ENCODE data around the gene C2orf42.

Gene C2orf42

DNA sequence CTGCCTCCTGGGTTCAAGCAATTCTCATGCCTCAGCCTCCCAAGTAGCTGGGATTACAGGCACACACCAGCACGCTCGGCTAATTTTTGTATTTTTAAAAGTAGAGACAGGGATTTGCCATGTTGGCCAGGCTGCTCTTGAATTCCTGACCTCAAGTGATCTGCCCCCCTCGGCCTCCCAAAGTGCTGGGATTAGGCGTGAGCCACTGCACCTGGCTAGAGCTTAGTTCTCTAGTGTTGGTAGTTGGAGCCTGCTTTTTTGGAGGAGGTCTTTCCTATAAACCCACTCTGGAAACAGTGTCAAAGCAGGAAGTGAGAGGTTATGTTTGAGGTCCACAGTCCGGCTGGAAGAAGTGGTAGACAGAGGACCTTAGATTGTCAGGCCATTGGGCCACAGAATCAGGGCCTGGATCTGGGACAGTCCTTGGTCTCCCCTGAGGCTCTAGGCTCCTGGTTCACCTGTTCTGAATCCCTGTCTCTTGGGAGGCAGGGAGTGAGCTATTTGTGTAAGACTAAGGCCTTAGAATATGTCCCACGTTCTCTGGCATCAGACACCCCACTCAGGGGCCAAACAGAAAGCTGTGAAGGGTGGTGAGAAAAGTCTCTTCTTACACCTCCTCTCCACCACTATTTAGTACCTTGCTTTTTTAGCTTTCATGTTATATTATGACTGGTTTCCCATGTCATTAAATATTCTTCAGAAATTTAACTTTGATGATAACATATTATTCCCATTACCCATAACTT is 69.0 kb downstream of the C2orf42 start:
- no peaks in the 10 kb centered on the region for H3K9me2 ChIP-seq (replicated peaks; ENCODE audit: control insufficient read depth, low read length)
- H3K36me3 ChIP-seq (ENCODE audit: control insufficient read depth, low read length): no peaks in the 10 kb centered on the region
- H3K9me3 ChIP-seq (ENCODE audit: control insufficient read depth, insufficient read depth, low read length): no peaks in the 10 kb centered on the region
- peaks cover 98% of the 10 kb centered on the region for H3K4me1 ChIP-seq (ENCODE audit: control insufficient read depth, low read length)
- H3K79me2 ChIP-seq (ENCODE audit: control insufficient read depth, low read length): no peaks in the 10 kb centered on the region
- peak overlapping the region; percentile 43 for H3K4me3 ChIP-seq (ENCODE audit: low read length)
- H3K27ac ChIP-seq (ENCODE audit: low read depth, low read length): peak overlapping the region; percentile 96
- no peak for TF ChIP-seq EZH2phosphoT487 (IDR thresholded peaks at IDR 0.05; ENCODE audit: borderline replicate concordance, low read length)
- TF ChIP-seq, protein P1, sequence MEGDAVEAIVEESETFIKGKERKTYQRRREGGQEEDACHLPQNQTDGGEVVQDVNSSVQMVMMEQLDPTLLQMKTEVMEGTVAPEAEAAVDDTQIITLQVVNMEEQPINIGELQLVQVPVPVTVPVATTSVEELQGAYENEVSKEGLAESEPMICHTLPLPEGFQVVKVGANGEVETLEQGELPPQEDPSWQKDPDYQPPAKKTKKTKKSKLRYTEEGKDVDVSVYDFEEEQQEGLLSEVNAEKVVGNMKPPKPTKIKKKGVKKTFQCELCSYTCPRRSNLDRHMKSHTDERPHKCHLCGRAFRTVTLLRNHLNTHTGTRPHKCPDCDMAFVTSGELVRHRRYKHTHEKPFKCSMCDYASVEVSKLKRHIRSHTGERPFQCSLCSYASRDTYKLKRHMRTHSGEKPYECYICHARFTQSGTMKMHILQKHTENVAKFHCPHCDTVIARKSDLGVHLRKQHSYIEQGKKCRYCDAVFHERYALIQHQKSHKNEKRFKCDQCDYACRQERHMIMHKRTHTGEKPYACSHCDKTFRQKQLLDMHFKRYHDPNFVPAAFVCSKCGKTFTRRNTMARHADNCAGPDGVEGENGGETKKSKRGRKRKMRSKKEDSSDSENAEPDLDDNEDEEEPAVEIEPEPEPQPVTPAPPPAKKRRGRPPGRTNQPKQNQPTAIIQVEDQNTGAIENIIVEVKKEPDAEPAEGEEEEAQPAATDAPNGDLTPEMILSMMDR (IDR thresholded peaks at IDR 0.05; ENCODE audit: low read depth, low read length, poor library complexity, severe bottlenecking): no peak
- no peaks in the 10 kb centered on the region for H3K27me3 ChIP-seq (ENCODE audit: control insufficient read depth, low read length)
- peak overlapping the region; percentile 71 for H3K4me2 ChIP-seq (ENCODE audit: low read length)
- peaks cover 53% of the 10 kb centered on the region for H3F3A ChIP-seq (ENCODE audit: control insufficient read depth, insufficient read depth)
- H4K20me1 ChIP-seq (ENCODE audit: control insufficient read depth, insufficient read depth, low read depth, low read length): no peaks in the 10 kb centered on the region

DNA sequence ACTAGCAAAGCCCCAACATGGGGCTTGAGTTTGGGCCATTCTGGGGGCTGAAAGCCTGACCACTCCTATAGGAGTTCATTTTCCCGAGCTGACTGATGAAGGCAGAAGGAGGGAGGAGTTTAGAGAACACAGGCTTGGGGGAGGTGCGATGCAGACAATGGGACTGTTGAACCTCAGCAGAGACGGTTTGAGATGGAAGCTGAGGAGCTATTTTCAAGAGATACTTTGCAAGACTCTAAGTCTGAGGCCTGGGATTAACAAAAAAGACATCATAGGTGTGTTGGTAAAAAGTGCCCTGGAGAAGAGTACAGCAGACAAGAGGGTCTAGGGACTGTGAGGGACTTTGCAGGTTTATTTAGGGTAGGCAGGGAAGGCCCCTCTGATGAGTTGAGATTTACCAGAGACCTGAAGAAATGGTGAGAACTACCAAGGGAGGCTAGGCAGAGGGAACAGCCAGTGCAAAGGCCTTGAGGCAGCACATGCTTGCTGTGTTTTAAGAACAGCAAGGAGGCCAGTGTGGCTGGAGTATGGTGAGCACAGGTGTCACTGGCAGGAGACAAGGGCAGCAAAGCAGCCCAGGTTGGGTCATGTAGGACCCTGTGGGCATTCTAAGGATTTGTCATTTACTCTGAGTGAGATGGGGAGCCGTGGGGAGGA is 71.9 kb downstream of the C2orf42 start:
- Histone ChIP-seq H4K20me1 (ENCODE audit: control insufficient read depth, insufficient read depth, low read depth, low read length) (no peaks in the 10 kb centered on the region), H3K27me3 (ENCODE audit: control insufficient read depth, low read length) (no peaks in the 10 kb centered on the region), H3K4me2 (ENCODE audit: low read length) (peak overlapping the region; percentile 69), H3K27ac (ENCODE audit: low read depth, low read length) (peak overlapping the region; percentile 58), H3K9me3 (ENCODE audit: control insufficient read depth, insufficient read depth, low read length) (no peaks in the 10 kb centered on the region), H3F3A (ENCODE audit: control insufficient read depth, insufficient read depth) (peaks cover 41% of the 10 kb centered on the region), H3K79me2 (ENCODE audit: control insufficient read depth, low read length) (no peaks in the 10 kb centered on the region), H3K4me1 (ENCODE audit: control insufficient read depth, low read length) (peaks cover 86% of the 10 kb centered on the region), H3K4me3 (ENCODE audit: low read length) (peak overlapping the region; percentile 45), H3K9me2 (replicated peaks; ENCODE audit: control insufficient read depth, low read length) (no peaks in the 10 kb centered on the region), H3K36me3 (ENCODE audit: control insufficient read depth, low read length) (no peaks in the 10 kb centered on the region)
- TF ChIP-seq, protein P1 (IDR thresholded peaks at IDR 0.05; ENCODE audit: low read depth, low read length, poor library complexity, severe bottlenecking): no peak
- TF ChIP-seq EZH2phosphoT487 (IDR thresholded peaks at IDR 0.05; ENCODE audit: borderline replicate concordance, low read length): no peak

DNA sequence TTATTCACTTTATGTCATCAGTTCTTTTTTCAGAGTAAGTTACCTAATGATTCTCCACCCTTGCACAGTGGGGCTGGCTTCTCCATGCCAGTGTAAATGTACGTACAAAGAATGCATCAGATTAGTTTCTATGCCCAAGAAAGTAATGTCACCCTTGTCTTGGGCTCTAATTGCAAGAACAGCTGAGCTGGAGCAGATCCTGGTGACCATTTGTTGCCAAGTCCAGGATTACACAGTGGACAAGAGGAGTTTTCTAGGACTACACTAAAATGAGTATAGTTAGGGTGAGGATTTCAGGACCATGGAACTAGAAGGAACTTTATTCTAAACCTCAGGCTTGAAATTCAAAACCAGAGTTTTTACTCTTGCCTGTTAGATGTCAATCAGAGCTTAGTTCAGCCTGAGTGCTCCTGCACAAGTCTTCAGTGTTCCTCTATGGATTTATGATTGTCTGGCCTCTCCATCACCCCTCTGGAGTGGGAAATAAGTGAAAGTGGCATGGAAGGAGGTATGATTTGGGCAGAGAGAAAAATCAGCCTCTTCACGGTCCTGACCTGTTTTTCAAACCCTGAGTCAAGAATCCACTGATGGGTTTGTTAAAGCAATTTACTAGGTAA is 73.8 kb downstream of the C2orf42 start:
- Histone ChIP-seq H3K27ac (ENCODE audit: low read depth, low read length) (no peak overlapping the region), H3K4me1 (ENCODE audit: control insufficient read depth, low read length) (peaks cover 69% of the 10 kb centered on the region), H3K79me2 (ENCODE audit: control insufficient read depth, low read length) (no peaks in the 10 kb centered on the region), H3K27me3 (ENCODE audit: control insufficient read depth, low read length) (no peaks in the 10 kb centered on the region), H3K9me2 (replicated peaks; ENCODE audit: control insufficient read depth, low read length) (no peaks in the 10 kb centered on the region), H3F3A (ENCODE audit: control insufficient read depth, insufficient read depth) (peaks cover 23% of the 10 kb centered on the region), H3K4me2 (ENCODE audit: low read length) (no peak overlapping the region), H3K4me3 (ENCODE audit: low read length) (no peak overlapping the region), H3K36me3 (ENCODE audit: control insufficient read depth, low read length) (no peaks in the 10 kb centered on the region), H4K20me1 (ENCODE audit: control insufficient read depth, insufficient read depth, low read depth, low read length) (no peaks in the 10 kb centered on the region), H3K9me3 (ENCODE audit: control insufficient read depth, insufficient read depth, low read length) (no peaks in the 10 kb centered on the region)
- TF ChIP-seq, protein P1 (IDR thresholded peaks at IDR 0.05; ENCODE audit: low read depth, low read length, poor library complexity, severe bottlenecking): no peak
- TF ChIP-seq EZH2phosphoT487 (IDR thresholded peaks at IDR 0.05; ENCODE audit: borderline replicate concordance, low read length): no peak

Measured in DOHH2 (cell line).